DMS53 treated with DMSO at 0.1 percent for 48 hours (cell line): Measurements from ENCODE around the gene SLC10A1.
"Not testable (repeated sequence)": the region's sequence is repeated elsewhere in the genome, so short reads cannot be mapped to it uniquely, and the experiment has no call there.

Experiments used
- DNase-seq: peaks from one replicate; lab custom pipeline; 2025; ENCODE audit not compliant: unreplicated experiment; lab: John Stamatoyannopoulos, UW

The SLC10A1 gene

DNA sequence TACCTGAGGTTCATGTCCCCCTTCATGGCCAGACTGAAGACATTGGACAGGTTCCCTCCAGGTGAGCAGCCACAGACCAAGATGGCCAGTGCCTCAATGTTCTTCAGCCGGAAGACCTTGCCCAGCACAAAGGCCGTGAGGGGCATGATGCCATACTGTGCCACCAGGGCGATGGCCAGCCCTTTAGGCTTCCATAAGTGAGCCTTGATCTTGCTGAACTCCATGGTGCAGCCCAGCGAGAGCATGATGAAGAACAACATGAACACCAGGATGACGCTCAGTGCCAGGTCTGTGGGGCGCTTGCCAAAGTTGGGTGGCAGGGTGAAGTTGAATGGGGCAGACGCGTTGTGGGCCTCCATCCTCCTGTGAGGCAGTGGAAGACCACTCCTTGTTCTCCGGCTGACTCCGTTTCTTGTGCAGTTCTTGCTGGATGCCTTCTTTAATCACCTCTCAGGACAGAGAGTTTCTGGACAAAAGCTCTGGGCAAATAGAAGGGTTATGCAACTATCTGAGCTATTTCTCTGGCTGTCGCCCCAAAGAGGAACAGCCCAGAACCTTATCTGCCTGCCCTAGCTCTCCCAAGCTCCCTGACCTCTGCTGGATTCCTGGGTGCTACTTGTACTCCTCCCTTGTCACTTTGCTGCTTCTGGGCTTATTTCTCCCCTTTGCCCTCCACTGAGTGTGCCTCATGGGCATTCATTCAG, at the start of gene SLC10A1:
SLC10A1 (minus strand) TSS at position 445 of the 704 bp plus-strand sequence; CDS start at position 359, 86 bp downstream.
- DNase-seq = no peak

DNA sequence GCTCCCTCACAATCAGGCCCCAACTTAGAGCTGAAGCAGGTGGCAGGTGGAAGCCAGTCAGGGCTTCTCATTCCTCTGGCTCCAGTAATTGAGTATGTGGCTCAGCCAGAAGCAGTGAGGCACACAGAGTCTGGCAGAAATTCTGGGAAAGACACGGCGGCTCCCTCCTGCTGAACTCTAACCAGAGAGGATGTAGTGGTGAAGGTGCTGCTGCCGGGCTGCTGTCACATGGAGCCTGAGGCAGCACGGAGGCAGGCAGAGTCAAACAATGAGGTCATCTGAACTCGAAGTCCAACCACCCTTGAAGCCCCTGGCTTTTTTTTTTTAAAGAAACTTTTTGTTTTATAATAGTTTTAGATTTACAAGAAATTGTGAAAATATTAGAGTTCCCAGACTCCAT, 48.7 kb upstream of the SLC10A1 start:
- DNase-seq = no peak

DNA sequence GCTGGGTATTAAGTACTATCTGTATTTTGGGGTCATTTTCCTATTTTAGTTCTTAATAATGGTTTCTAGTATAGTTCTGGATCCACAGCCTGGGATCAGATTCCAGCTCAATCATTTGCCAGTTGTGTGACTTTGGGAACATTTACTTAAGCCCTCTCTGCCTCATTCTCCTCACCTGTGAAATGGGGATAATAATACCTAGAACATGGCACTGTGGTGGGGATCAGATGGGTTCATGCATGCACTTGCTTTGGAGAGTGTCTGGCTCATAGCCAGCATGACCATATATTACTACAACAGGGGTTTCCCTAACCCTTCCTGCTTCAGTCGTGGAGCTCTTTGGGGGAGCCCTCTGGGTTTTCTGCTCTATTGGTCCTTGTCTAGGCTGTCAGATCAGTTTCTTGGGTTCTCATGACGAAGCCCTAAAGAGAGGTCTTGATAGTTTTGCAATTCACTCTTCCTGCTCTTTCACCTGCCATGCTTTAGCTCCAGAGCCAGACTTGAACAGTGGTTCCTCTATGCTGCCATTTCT, 48.1 kb upstream of the SLC10A1 start:
- no peak for DNase-seq

DNA sequence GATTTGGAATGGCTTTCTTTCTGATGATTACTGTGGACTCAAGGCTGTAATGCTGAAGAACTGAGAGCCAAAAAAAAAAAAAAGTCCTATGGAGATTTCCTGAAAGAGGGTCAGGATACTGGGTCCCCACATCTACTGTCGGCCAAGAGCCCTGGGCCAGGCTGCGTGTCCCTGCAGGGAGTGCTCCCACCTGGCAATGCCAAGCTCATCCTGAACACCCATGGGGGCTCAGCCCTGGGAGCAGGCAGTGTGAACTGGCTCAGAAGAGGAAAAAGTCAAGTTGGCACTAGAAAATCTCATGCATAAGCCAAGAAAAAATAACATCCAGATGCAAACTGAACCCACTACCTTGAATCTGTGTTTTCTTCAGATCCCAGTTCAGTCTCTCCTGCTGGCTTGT, 47.1 kb upstream of the SLC10A1 start:
- DNase-seq = no peak

DNA sequence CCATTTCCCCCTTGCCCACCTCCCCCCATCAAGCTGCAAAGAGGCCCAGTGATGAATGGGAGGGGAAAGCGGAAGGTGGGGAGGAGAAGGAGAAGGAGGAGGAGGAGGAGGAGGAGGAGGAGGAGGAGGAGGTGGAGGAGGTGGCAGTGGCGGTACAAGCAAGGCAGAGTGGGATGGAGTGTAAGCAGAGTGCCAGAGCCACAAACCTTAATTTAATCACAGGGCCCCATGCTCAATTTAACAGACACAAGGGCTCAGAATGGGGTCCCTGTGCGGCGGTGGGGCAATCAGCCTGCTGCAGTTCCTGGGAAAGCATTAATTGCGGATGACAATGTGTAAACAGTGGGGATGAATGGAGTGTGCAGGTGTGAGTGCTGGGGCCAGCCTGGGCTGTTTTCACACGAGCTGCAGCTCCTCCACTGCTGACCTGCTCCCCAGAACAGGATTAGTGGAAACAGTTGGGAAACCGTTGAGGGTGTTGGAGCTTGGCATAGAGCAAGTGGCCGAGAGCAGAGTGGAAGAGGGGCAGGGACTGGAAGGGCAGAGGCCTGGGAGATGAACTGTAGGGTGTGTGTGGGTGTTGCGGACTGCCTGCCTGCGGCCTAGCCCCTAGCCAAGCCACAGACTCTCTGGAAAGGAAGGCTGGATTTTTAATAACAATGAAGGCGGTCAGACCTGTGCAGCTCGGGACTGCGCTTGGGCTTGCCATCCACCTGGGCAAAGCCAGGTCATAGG, 45.8 kb upstream of the SLC10A1 start:
- DNase-seq = no peak

DNA sequence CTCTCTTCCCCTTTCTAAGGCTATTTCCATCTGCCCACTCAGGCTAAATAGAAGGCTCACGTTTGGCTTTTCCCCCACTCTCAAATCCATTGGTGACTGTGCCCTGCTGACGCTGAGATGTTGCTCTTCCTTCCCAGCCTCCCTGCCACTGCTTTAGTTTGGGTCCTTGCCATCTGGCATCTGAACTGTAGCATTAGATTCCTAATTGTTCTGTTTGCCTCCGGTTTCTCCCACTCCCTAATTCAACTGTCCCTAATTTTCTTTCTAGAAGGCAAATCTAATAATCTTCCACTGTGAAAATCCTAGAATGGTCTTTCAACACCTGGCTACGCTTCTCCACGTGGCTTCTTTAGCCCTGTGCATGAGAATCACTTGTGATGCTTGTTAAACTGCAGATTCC, 44.6 kb upstream of the SLC10A1 start:
- DNase-seq = no peak

DNA sequence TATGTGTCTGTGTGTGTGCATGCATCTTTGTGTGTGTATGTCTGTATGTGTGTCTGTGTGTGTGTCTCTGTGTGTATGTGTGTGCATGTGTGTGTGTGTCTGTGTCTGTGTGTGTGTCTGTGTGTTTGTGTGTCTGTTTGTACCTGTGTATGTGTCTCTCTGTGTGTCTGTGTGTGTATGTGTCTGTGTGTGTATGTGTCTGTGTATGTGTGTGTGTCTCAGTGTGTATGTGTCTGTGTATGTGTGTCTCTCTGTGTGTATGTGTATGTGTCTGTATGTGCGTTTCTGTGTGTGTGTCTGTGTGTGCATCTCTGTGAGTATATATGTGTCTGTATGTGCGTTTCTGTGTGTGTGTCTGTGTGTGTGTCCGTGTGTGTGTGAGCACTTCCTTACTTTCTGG, 42.6 kb upstream of the SLC10A1 start:
- DNase-seq = no peak

DNA sequence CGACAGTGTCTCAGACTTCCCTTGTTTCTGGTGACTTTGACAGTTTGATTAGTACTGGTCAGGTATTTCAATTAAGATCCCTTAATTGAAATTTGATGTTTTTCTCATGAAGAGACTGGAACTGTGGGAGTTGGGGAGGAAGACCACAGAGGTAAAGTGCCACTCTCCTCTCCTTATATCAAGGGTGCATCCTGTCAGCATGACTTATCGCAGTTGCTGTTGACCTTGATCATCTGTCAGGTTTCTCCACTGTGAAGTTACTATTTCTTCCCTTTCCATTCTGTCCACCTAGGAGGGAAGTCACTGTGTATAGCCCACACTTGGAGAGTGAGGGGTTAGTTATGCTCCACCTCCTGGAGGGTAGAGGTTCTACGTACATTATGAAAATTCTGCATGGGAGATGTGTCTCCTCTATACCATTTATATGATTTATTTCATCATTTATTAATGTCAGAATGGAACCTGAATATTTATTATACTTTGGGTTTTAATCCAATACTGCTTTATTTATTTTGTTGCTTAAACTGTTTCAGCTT, 41.9 kb upstream of the SLC10A1 start:
- no peak for DNase-seq

DNA sequence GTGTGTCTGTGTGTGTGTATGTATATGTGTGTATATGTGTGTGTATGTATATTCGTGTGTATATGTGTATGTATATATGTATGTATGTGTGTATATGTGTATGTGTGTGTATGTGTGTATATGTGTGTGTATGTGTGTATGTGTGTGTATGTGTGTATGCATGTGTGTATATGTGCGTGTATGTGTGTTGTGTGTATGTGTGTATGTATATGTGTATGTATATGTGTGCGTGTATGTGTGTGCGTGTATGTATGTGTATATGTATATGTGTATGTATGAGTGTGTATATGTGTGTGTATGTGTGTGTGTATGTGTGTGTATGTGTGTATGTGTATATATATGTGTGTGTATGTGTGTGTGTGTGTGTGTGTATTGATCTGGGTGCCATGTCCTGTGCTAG, 31.8 kb upstream of the SLC10A1 start:
- DNase-seq = no peak

DNA sequence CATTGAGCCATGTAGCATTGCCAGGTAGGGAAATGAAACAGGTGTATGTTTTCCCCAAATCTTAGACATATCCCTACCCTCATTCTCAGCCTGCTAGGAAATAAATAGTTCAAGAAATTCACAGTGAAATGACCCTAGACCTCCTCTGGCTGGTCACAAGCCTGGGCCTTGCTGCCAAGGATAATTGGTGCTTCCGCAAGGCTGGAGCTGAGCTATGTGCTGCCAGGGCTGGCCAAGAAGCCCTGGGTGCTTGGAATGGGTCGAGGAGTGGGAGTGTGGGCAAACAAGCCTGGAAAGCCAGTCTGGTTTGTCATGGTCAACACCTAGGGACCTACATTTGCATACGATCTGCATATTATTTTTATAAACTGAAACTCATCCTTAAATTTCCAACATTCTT, 31.3 kb upstream of the SLC10A1 start:
- DNase-seq = no peak

DNA sequence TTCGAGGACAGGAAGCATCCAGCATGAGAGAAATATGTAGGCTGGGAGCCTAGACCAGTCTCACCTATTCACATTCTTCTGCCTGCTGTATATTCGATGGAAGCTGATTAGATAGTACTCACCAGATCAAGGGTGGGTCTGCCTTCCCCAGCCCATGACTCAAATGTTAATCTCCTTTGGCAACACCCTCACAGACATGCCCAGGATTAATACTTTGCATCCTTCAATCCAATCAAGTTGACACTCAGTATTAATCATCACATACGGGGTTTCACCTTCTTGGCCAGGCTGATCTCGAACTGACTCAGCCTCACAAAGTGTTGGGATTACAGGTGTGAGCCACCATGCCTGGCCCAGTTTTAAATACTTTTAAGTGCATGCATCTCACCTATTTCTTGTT, 30.5 kb upstream of the SLC10A1 start:
- no peak for DNase-seq

DNA sequence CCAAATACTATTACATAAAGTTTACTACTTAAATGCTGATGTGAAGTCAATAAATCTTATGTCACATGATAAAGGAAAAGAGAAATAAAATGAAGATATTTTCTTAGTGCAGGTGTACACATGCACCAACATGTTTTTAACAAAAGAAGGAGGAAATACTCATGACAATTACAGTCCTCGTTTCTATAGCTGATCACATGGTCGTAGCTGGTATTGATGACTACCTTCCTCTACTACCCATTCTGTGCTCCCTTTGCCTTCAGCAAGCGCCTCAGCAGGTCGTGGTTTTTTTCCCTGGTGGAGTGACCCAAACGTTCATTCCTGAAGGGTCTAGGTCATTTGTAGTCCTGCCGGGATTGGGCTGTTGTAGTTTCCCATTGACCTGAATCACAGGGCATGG, 25.4 kb upstream of the SLC10A1 start:
- no peak for DNase-seq

DNA sequence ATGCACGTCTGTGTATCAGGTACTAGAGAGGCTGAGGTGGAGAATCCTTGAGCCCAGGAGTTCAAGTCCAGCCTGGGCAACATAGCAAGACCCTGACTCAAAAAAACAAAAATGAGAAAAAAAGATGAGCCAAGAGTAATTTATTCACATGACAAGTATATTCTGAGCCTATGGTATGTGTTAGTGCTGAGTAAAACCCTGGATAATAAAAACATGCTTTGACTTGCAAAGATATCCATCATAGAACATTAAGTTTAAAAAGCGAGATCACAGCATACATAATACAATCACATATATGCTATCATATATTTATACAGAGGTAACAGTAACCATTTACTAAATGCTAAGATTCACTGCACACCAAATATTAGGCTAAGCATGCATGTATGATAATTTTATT, 23.9 kb upstream of the SLC10A1 start:
- no peak for DNase-seq

DNA sequence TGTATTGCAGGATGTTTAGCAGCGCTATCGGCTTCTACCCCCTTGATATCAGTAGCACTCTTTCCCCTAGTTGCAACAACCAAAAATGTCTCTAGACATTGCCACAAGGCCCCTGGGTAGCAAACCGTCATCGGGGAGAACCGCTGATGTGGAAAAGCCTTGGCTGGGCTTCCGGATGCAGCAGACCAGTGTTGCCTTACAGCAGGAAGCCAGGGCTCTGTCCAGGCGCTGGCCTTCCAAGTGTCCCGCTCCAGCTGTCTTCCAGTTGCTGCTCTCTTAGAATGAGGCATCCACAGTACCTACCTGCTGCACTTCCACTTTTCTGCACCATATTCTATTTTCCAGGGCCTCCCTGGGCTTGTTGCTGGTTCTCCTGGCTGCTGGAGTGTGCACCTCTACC, 22.6 kb upstream of the SLC10A1 start:
- no peak for DNase-seq

DNA sequence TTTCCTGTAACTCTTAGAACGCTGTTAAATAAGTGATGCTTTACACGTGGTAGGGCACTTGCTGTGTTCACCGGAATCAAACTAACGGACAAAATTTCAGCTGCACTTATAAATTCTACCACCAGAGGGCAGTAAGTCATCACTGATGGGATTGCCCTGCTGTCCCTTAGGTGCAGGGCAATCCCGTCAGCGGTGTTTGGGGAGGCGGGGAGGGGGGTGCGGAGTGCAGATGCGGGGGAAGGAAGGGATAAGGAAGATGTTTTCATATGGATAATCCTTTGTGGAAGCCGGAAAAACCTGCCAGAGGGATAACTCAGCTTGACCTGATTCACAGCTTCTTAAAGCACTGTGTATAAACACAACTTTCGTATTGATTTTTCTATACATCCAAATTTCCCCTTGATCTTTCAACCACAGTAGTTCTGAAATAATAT, 21.7 kb upstream of the SLC10A1 start:
- peak; percentile 49 for DNase-seq

DNA sequence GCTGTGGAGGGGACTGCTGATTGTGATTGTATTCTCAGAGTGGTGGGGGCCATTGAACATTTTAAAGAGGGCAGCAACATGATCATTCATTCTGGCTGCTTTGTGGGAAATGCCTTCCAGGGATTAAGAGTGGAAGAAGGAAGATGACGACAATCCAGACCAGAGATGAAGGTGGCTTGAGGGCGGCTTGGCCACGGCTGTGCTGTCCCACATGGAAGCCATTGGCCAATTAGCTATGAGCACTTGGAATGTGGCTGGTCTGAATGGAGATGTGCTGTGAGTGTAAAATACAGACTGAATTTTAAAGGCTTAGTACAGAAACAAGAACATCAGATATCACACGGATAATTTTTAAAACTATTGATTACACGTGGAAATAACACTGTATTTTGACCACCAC, 19.2 kb upstream of the SLC10A1 start:
- DNase-seq = no peak

DNA sequence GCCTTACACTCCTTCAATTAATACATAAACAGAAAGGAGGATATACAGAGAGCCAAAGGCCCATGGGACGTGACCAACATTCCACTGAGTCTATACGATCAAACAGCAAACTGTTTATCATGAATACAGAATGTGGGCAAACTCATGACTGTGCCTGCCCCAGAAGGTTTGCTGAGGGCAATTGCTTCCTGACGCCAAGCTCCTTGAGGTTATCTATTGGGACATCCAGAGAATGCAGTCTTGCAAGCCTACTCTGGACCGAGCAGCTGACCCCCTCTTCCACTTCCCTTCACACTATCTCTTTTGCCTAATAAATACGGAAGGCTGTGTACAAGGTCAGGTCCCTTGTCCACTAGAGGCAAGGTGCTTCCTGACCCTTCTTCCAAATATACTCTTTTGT, 18.5 kb upstream of the SLC10A1 start:
- no peak for DNase-seq

DNA sequence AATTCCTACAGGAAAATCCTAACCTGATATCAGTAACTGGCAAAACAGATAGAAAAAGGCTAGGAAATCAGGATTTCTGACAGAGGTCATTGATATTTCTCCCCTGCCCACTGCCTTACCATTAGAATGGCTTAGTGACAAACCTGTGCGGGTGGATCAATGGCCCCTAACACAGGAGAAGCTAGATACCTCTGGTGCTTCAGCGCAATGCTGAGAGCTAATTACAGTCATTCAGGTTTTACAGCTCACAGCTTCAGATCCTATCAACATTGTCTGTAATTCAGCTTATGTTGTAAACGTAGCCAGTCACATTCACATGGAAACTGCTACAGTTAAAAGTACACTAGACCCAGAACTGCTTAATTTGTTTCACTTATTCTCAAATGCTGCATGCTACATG, 17.4 kb upstream of the SLC10A1 start:
- DNase-seq = no peak

DNA sequence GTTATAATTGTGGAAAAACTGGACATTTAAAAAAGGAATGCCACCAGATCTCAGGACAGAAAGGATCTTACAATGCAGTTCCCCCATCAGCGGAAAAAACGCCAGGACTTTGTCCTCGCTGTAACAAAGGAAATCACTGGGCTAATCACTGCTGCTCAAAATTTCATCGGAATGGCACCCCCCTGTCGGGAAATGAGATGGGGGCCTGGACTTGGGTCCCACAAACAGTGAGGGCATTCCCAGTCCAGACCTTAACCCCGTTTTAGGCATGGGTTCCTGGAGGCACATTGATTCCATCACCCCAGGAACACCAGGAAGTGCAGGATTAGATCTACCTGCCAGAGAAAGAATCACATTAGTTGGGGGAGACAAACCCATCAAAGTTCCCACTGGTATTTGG, 16.3 kb upstream of the SLC10A1 start:
- DNase-seq = not testable (repeated sequence)

DNA sequence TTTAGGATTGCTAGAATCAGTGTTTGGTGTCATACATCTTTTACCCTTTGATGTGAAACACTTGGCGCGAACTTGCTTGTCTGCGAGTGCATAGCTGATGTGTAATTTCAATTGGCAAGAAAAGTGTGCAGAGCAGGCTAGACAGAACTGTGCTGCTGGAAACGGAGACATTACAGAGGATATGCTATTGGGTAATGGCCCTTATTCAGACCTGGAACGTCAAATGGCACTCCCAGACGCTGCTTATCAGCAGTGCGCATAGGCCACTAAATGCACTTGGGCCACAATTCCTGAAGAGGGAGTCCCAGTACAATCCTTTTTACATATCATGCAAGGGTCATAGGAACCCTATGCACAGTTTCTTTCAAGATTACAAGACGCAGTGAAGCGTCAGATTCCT, 15.7 kb upstream of the SLC10A1 start:
- no peak for DNase-seq

DNA sequence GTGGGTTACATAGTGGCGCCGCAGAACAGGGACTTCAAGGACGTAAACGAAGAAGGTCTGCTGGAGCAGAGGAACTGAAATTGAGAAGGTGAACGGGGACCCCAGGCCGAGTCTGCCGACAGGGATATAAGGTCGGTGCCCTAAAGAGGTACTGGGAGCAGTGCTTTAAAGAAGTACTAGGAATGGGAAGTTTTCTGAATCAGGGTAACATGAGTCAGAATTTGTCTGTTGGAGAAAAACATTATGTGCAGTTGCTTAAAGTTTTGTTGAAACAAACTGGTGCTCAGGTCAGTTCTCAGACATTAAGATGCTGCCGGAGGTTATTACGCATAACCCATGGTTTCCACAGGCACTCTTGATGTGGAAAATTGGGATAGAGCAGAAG, 14.8 kb upstream of the SLC10A1 start:
- DNase-seq = no peak

DNA sequence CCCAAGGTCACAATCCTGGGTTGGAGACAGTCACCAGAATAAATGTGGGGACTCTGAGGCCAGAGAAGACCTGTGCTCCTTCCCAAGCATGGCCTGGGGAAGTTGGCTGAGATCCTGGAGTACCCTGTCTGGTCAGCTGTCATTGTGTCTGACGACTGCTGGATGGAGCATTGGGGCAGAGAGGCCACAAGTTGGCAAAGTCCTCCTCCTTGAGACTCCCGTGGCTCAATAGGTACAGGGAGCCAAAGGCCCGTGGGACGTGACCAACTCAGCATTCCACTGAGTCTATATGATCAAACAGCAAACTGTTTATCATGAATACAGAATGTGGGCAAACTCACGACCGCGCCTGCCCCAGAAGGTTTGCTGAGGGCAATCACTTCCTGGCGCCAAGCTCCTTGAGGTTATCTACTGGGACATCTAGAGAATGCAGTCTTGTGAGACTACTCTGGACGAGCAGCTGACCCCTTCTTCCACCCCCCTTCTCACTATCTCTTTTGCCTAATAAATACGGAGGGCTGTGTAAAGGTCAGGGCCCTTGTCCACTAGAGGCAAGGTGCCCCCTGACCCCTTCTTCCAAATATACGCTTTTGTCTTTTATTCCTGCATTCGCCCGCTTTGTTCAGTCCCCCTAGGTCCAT, 14.3 kb upstream of the SLC10A1 start:
- DNase-seq = no peak
